ENCODE measurements around the gene KRT39.

Gene KRT39

GRCh38 chr17:41010441-41010840 lies 43.7 kb upstream of the KRT39 start:
- TF ChIP-seq CTCF (IDR thresholded peaks at IDR 0.05), result no peak
- no peaks in the 10 kb centered on the region for H3K36me3 ChIP-seq
- H3K27ac ChIP-seq, result no peak overlapping the region
- no peaks in the 10 kb centered on the region for H3K4me1 ChIP-seq
- DNase-seq, result no peak
- intact Hi-C loops (cut with DNase I; ENCODE audit: low total_unique reads), result no loop called here
- H3K27me3 ChIP-seq, result no peaks in the 10 kb centered on the region
- no peaks in the 10 kb centered on the region for H3K9me3 ChIP-seq
- no peak overlapping the region for H3K4me3 ChIP-seq

DNA sequence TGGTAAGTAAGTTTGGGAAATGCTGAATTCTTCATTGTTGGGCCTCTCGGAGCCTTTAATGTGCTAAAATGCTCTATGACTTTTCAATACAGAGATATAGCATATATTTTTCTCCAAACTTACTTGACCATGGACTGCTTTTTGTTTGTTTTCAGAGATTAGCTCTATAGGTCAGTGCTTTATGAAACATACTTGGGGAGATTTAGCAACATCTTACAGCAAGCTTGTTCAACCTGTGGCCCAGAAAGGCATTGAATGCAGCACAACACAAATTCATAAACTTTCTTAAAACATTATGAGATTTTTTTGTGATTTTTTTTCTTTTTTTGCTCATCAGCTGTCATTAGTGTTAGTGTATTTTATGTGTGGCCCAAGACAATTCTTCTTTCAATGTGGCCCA lies 43.2 kb upstream of the KRT39 start:
- H3K27me3 ChIP-seq, result no peaks in the 10 kb centered on the region
- H3K4me1 ChIP-seq, result no peaks in the 10 kb centered on the region
- no peaks in the 10 kb centered on the region for H3K9me3 ChIP-seq
- no peaks in the 10 kb centered on the region for H3K36me3 ChIP-seq
- TF ChIP-seq CTCF (IDR thresholded peaks at IDR 0.05), result no peak
- no peak for DNase-seq
- intact Hi-C loops (cut with DNase I; ENCODE audit: low total_unique reads), result no loop called here
- H3K4me3 ChIP-seq, result no peak overlapping the region
- no peak overlapping the region for H3K27ac ChIP-seq

DNA sequence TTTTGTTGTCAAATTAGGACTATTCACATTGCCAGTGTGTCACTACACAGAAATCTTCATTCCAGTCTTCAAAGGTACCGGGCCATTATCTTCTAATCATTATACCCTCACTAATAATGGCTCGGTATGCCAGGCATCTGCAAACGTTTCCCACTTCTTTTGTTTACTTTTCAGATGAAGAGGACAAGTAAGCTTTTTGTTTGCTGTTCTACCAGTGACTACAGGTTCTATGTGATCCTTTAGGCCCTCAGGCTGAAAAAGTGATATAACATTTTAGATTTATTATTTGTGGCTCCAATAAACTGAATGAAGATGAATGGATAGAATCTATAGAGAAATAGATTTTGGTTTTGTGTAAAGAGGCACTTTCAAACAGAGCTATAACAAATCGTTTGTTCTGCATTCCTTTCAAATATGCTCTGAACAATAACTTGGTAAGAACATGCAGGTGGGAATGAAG lies 42.6 kb upstream of the KRT39 start:
- H3K4me3 ChIP-seq, result no peak overlapping the region
- no peaks in the 10 kb centered on the region for H3K9me3 ChIP-seq
- no peaks in the 10 kb centered on the region for H3K27me3 ChIP-seq
- H3K36me3 ChIP-seq, result no peaks in the 10 kb centered on the region
- intact Hi-C loops (cut with DNase I; ENCODE audit: low total_unique reads), result no loop called here
- no peak for TF ChIP-seq CTCF (IDR thresholded peaks at IDR 0.05)
- no peak overlapping the region for H3K27ac ChIP-seq
- no peaks in the 10 kb centered on the region for H3K4me1 ChIP-seq
- no peak for DNase-seq

DNA sequence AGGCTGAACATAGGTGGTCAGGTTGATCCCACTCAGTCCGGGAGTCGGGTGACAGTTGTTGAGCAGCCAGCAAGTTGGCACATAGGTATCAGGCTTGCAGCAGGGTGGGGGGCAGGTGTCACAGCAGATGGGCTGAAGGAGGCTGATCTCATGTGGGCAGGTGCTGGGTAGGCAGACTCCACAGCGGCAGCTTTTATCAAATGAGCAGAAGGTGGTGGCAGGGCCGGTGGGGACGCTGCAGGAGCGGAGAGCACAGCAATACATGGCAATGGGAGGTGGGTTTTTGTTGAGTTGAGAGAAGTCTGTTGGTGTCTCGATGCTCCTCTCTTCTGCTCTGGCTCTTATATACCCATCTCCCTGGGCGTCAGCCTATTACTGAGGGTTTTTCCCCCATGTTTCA lies 42.1 kb upstream of the KRT39 start, which contains the start of gene KRTAP3-1:
Gene KRTAP3-1, minus strand, starts transcription at position 318 of the 400 bp plus-strand sequence. Its CDS starts 54 bp downstream, at position 264.
- DNase-seq, result no peak
- Histone ChIP-seq H3K36me3 (no peaks in the 10 kb centered on the region), H3K27ac (no peak within 1 kb of the TSS), H3K4me1 (no peaks in the 10 kb centered on the region), H3K27me3 (no peaks in the 10 kb centered on the region), H3K9me3 (no peaks in the 10 kb centered on the region), H3K4me3 (no peak within 1 kb of the TSS)
- intact Hi-C loops (cut with DNase I; ENCODE audit: low total_unique reads), result no loop called here
- no peak for TF ChIP-seq CTCF (IDR thresholded peaks at IDR 0.05)

- Histone ChIP-seq H3K27me3 (no peaks in the 10 kb centered on the region), H3K4me1 (no peaks in the 10 kb centered on the region), H3K4me3 (no peak overlapping the region), H3K36me3 (no peaks in the 10 kb centered on the region), H3K9me3 (no peaks in the 10 kb centered on the region), H3K27ac (no peak overlapping the region)
- no peak for DNase-seq
- intact Hi-C loops (cut with DNase I; ENCODE audit: low total_unique reads), result no loop called here
- TF ChIP-seq CTCF (IDR thresholded peaks at IDR 0.05), result no peak
Observed at GRCh38 chr17:41004397-41004796, 37.6 kb upstream of the KRT39 start.

DNA sequence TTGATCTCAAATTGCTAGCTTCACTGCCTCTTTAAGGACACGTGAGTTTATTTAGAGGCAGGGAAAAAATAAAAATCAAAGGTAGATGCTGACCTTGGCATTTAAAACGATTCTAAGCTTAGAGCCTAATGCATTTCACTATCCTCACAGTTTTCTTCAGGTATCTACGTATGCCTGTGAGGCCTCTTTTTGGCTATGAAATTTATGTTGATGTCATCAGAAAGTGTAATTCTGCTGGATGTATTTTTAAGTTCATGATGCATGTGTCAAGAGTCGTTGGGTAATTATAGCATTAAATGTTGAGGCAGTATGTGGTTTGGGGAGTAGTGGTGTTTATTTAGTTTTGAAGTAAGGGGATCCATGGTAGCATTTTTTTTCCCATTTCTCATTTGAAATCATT lies 37.2 kb upstream of the KRT39 start:
- no peak for DNase-seq
- intact Hi-C loops (cut with DNase I; ENCODE audit: low total_unique reads), result no loop called here
- H3K9me3 ChIP-seq, result no peaks in the 10 kb centered on the region
- H3K4me1 ChIP-seq, result no peaks in the 10 kb centered on the region
- no peaks in the 10 kb centered on the region for H3K27me3 ChIP-seq
- no peak for TF ChIP-seq CTCF (IDR thresholded peaks at IDR 0.05)
- no peak overlapping the region for H3K4me3 ChIP-seq
- no peak overlapping the region for H3K27ac ChIP-seq
- H3K36me3 ChIP-seq, result no peaks in the 10 kb centered on the region

Measured in tibial artery (tissue), 4 donors.